HCT116 (cell line): Measurements from ENCODE around the gene UBE2E1. TPM values are rescaled to one million over a fixed set of nuclear protein-coding genes. Genes with fewer than 3 reads are reported as not detected.

ENCODE experiments used
- ATAC-seq: fragments of 200-7000 bp; cut with Tn5 transposase; 2 replicates; pipeline ENCODE4 v1.9.1; 2020; ENCODE audit warnings: mild to moderate bottlenecking, moderate library complexity
- BruUV-seq: library from RNA; stranded (reverse); fragments of 400-500 nt; replicated peaks from 2 replicates; lab custom pipeline; 2021; lab: Mats Ljungman, UMichigan
- CTCF ChIA-PET: fragments of 300-600 bp; sonication (Branson Sonifier 250); formaldehyde crosslinking; loops from one replicate; lab custom pipeline; 2021; ENCODE audit warnings: antibody characterized with exemption; lab: Charles Lee
- POLR2A ChIA-PET: fragments of 300-600, 350-600 bp; sonication (Branson Sonifier 250); formaldehyde crosslinking; loops from one replicate; lab custom pipeline; 2021; ENCODE audit warnings: antibody characterized with exemption; lab: Charles Lee
- RAD21 ChIA-PET, 2 experiments: fragments of 300-600 bp; sonication (Branson Sonifier 250); formaldehyde crosslinking; loops; one replicate each; lab custom pipeline; 2023; ENCODE audit warnings: low total read pairs in 2 of 2; ENCODE audit not compliant: uncharacterized antibody in 2 of 2, unreplicated experiment in 2 of 2, low non-redundant PET in 1 of 2; lab: Charles Lee
- DNase-seq: peaks from one replicate; pipeline ENCODE4 v3.0.0-alpha.2; 2010; ENCODE audit warnings: low read depth, low spot score
- H2AFZ ChIP-seq: fragments of 200-600 bp; shearing (Covaris generic), sonication (generic); 2 replicates; pipeline ENCODE4 v1.6.1; 2017; ENCODE audit warnings: low read depth, mixed run types, mixed read lengths, antibody characterized with exemption, low read length; ENCODE audit not compliant: poor library complexity, severe bottlenecking
- H3K27ac ChIP-seq: 2 replicates; pipeline ENCODE4 v1.5.1; 2012; ENCODE audit warnings: low read depth, low read length
- H3K27me3 ChIP-seq: fragments of 200-600 bp; sonication (generic); 2 replicates; pipeline ENCODE4 v1.6.1; 2016; ENCODE audit warnings: mixed run types, low read length, mixed read lengths; ENCODE audit not compliant: insufficient read depth
- H3K36me3 ChIP-seq, 2 experiments: fragments of 200-500 bp in 1 of 2; fragments of 200-600 bp in 1 of 2; sonication (Bioruptor generic) in 1 of 2; sonication (generic) in 1 of 2; 2 replicates each; pipeline versions ENCODE4 v1.5.1 to v1.6.1; 2014 to 2016; ENCODE audit warnings: low read length in 2 of 2, inconsistent platforms in 1 of 2, mixed read lengths in 1 of 2, mixed run types in 1 of 2; ENCODE audit not compliant: insufficient read depth in 2 of 2, control insufficient read depth in 1 of 2
- H3K4me1 ChIP-seq, 2 experiments: fragments of 200-600 bp in 1 of 2; sonication (generic) in 1 of 2; 2 replicates each; pipeline versions ENCODE4 v1.5.1 to v1.6.1; 2012 to 2017; ENCODE audit warnings: low read length in 2 of 2, inconsistent platforms in 1 of 2, mild to moderate bottlenecking in 1 of 2, mixed read lengths in 1 of 2, mixed run types in 1 of 2, moderate library complexity in 1 of 2; ENCODE audit not compliant: insufficient read depth in 2 of 2, control insufficient read depth in 1 of 2
- H3K4me2 ChIP-seq: fragments of 200-600 bp; sonication (generic); 2 replicates; pipeline ENCODE4 v1.6.1; 2017; ENCODE audit warnings: mixed run types, low read length, mixed read lengths
- H3K4me3 ChIP-seq, 2 experiments: fragments of 200-600 bp in 1 of 2; sonication (generic) in 1 of 2; replicated peaks in 1 of 2; 2 replicates each; pipeline ENCODE4 v1.5.1; 2011 to 2016; ENCODE audit warnings: low read length in 2 of 2, control low read depth in 1 of 2, low read depth in 1 of 2, mild to moderate bottlenecking in 1 of 2, mixed read lengths in 1 of 2, mixed run types in 1 of 2
- H3K79me2 ChIP-seq: fragments of 200-600 bp; sonication (generic); 2 replicates; pipeline ENCODE4 v1.6.1; 2017; ENCODE audit warnings: mild to moderate bottlenecking, mixed run types, low read length, moderate library complexity, mixed read lengths; ENCODE audit not compliant: insufficient read depth
- H3K9ac ChIP-seq: fragments of 200-600 bp; sonication (generic); 2 replicates; pipeline ENCODE4 v1.6.1; 2016; ENCODE audit warnings: low read length, mixed read lengths
- H3K9me2 ChIP-seq: fragments of 200-600 bp; sonication (generic), shearing (Covaris generic); 2 replicates; pipeline ENCODE4 v1.6.1; 2017; ENCODE audit warnings: mixed run types, mild to moderate bottlenecking, moderate library complexity; ENCODE audit not compliant: insufficient read depth
- H3K9me3 ChIP-seq, 2 experiments: fragments of 200-500 bp in 1 of 2; fragments of 200-600 bp in 1 of 2; sonication (Bioruptor generic) in 1 of 2; sonication (generic) in 1 of 2; 2 replicates each; pipeline ENCODE4 v1.6.1; 2014 to 2017; ENCODE audit warnings: low read length in 2 of 2, mixed read lengths in 2 of 2, inconsistent platforms in 1 of 2, low read depth in 1 of 2, mild to moderate bottlenecking in 1 of 2, mixed run types in 1 of 2, moderate library complexity in 1 of 2; ENCODE audit not compliant: control insufficient read depth in 1 of 2, insufficient read depth in 1 of 2
- H4K20me1 ChIP-seq: fragments of 200-600 bp; sonication (generic), shearing (Covaris generic); 2 replicates; pipeline ENCODE4 v1.6.1; 2017; ENCODE audit warnings: mixed run types, mild to moderate bottlenecking, moderate library complexity; ENCODE audit not compliant: insufficient read depth
- CBX3 ChIP-seq: IDR thresholded peaks from 2 replicates; pipeline ENCODE4 v1.6.1; 2012; ENCODE audit warnings: low read depth
- EGR1 ChIP-seq: IDR thresholded peaks from 2 replicates; pipeline ENCODE4 v1.6.1; 2012; ENCODE audit warnings: low read depth
- EZH2phosphoT487 ChIP-seq: fragments of 200-600 bp; IDR thresholded peaks from 2 replicates; pipeline ENCODE4 v1.6.1; 2018; ENCODE audit warnings: antibody characterized with exemption, borderline replicate concordance
- FOSL1 ChIP-seq: IDR thresholded peaks from 2 replicates; pipeline ENCODE4 v1.6.1; 2012; ENCODE audit warnings: low read depth
- JUND ChIP-seq: IDR thresholded peaks from 2 replicates; pipeline ENCODE4 v1.6.1; 2012
- MAX ChIP-seq: IDR thresholded peaks from 2 replicates; pipeline ENCODE4 v1.6.1; 2012
- RAD21 ChIP-seq: IDR thresholded peaks from 2 replicates; pipeline ENCODE4 v1.6.1; 2012; ENCODE audit warnings: low read depth, mild to moderate bottlenecking
- SP1 ChIP-seq: IDR thresholded peaks from 2 replicates; pipeline ENCODE4 v1.6.1; 2012; ENCODE audit warnings: low read depth
- SRF ChIP-seq: IDR thresholded peaks from 2 replicates; pipeline ENCODE4 v1.6.1; 2012; ENCODE audit warnings: low read depth
- ZBTB33 ChIP-seq: IDR thresholded peaks from 2 replicates; pipeline ENCODE4 v1.6.1; 2011; ENCODE audit warnings: mild to moderate bottlenecking, low read length, moderate library complexity; ENCODE audit not compliant: insufficient replicate concordance; ENCODE audit errors: extremely low read depth
- ZFX ChIP-seq: fragments of 450-650 bp; IDR thresholded peaks from 2 replicates; pipeline ENCODE4 v1.6.1; 2017
- ZNF274 ChIP-seq: fragments of 200-500 bp; sonication (Bioruptor generic); IDR thresholded peaks from 2 replicates; pipeline ENCODE4 v1.6.1; 2014; ENCODE audit warnings: mild to moderate bottlenecking, low read depth, low read length, inconsistent platforms
- intact Hi-C: fragments of 100-400 bp; cut with micrococcal nuclease; formaldehyde crosslinking; loops from 2 replicates; pipeline ENCODE4 v1.10.0; 2022
- total RNA-seq: library from RNA; stranded (reverse); gene quantifications from one replicate; pipeline ENCODE4 v1.2.1, GENCODE V29; 2021; ENCODE audit not compliant: unreplicated experiment

UBE2E1 gene
- total RNA-seq, 1 experiment from 2014 or later, result 75.1 TPM

GRCh38 chr3:23767546-23767945 lies 38.2 kb upstream of the UBE2E1 start:
- no peak overlapping the region for H3K4me3 ChIP-seq
- no peak for TF ChIP-seq ZNF274
- no peak for TF ChIP-seq ZBTB33
- TF ChIP-seq ZFX, result no peak
- no peak for TF ChIP-seq EZH2phosphoT487
- no peak for TF ChIP-seq SRF
- TF ChIP-seq RAD21, result no peak
- no peak for TF ChIP-seq CBX3
- no peak for TF ChIP-seq MAX
- no peak for TF ChIP-seq SP1
- TF ChIP-seq JUND, result no peak
- no peak for TF ChIP-seq FOSL1
- TF ChIP-seq EGR1, result no peak
- ChIA-PET POLR2A (no interaction called here), RAD21 (no interaction called here), CTCF (no interaction called here)
- DNase-seq (no peak), ATAC-seq (no peak)
- no peak overlapping the region for H3K27ac ChIP-seq
- intact Hi-C loops, result no loop called here
- no peaks in the 10 kb centered on the region for H4K20me1 ChIP-seq
- H3K4me1 ChIP-seq, result no peaks in the 10 kb centered on the region
- H2AFZ ChIP-seq, result no peak overlapping the region
- BruUV-seq, result no TSS peak
- no peaks in the 10 kb centered on the region for H3K27me3 ChIP-seq
- H3K9me2 ChIP-seq, result no peaks in the 10 kb centered on the region
- H3K9me3 ChIP-seq, result no peaks in the 10 kb centered on the region
- no peak overlapping the region for H3K4me2 ChIP-seq
- no peaks in the 10 kb centered on the region for H3K36me3 ChIP-seq
- no peak overlapping the region for H3K9ac ChIP-seq
- no peaks in the 10 kb centered on the region for H3K79me2 ChIP-seq
